Measurements from ENCODE around the gene RAPGEF2.

DNA sequence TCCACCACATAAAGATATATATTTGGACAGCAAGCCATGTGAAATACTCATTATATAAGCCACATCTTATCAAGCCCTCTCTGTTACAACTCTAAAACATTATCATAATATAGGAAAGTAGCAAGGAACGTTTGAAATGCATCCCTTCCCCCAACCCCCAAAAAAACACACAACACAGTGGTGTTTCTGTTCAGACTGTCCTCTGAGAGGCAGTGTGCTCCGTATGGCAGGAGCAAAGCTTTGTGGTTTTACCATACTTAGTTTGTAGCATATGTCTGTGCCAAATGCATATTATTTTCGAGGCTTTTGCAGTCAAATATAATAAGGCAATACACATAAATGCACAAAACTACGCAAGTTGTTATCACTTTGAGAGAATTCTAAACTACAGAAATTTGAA, 194.2 kb downstream of the RAPGEF2 start:
- TF ChIP-seq CTCF (IDR thresholded peaks at IDR 0.05), result no peak
- TF ChIP-seq POLR2A (IDR thresholded peaks at IDR 0.05), result no peak
